Suppressor macrophage (primary cell): ENCODE data around the gene SPP2.

Source experiments
- DNase-seq, 4 experiments: peaks; one replicate each; pipeline ENCODE4 v3.0.0-alpha.2; 2020 to 2022

The SPP2 gene

DNA sequence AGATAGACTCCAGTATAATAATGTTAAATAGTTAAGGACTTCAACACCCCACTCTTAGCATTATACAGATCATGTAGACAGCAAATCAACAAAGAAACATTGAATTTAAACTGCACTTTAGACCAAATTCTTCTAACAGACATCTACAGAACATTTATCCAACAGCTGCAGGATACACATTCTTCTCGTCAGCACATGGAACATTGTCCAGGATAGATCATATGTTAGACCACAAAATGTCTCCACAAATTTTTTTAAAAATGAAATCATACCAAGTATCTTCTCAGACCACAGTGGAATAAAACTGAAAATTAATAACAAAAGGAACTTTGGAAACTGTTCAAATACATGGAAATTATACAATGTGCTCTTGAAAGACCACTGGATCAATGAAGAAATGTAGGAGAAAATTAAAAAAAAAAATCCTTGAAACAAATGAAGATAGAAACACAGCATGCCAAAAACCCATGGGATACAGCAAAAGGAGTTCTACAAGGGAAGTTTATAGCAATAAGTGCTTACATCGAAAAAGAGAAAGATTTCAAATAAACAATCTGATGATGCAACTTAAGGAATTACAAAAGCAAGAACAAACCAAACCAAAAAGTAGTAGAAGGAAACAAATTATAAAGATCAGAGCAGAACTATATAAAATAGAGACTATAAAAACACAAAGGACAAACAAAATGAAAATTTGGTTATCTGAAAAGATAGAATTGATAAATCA is 12.3 kb upstream of the SPP2 start:
- no peak for DNase-seq

- DNase-seq, result no peak
These were observed 6.3 kb upstream of the SPP2 start for GRCh38 chr2:234044157-234044556.

DNA sequence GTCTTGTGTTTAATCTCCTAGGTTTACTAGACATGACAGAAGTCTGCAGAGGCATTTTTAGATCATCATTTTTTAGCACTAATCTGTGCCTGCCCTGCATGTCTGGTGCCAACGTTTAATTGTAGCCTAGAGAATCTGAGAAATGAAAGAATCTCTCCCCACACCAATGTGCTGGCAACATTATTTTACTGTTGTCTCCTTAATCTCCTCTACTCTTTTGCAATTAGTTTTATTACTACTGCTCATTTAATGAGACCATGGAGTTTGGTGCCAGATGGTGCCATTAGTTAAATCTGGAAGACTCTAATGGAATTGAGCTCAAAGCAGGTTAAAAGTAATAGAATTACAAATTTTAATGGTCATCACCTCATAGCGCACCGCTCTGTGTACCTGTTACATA is 4.0 kb upstream of the SPP2 start:
- no peak for DNase-seq

DNA sequence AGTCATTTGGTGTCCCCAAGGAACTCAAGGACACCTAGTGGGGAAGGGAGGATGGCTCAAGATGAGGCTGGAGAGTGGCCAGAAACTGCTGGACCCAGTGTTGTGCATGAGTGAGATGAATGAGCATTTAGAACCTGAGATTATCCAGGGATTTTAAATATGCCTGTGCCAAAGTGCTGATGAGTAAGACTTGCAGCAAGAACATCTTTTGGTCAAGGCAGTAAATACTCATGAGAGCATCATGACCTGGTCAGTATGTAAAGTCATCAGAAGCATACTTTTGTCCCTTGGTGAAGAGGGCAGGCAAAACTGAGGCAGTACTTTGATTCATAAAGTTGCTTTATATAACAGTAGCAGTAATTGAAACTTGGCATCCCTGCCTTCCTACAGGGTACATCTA is 3.1 kb upstream of the SPP2 start:
- DNase-seq, result no peak

GRCh38 chr2:234048049-234048448 is 2.5 kb upstream of the SPP2 start:
- DNase-seq, result no peak

GRCh38 chr2:234051374-234052070 is 1.0 kb downstream of the SPP2 start:
- no peak for DNase-seq

DNA sequence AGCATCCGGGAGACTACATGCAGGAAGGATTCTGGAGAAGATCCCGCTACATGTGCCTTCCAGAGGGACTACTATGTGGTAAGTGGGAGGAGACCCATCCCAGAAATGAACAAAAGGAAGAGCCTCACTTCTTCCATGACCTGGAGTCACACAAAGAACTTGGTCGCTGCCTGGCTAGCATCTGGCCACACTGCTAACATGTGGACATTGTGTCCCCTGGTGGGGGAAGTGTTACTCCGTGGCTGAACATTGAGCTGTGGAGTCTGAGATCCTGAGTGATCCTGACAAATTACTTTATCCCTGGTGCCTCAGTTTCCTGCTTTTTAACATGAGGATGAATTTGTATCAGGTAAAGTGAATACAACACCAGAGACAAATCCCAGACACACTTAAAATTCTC is 8.4 kb downstream of the SPP2 start:
- DNase-seq, result no peak

DNA sequence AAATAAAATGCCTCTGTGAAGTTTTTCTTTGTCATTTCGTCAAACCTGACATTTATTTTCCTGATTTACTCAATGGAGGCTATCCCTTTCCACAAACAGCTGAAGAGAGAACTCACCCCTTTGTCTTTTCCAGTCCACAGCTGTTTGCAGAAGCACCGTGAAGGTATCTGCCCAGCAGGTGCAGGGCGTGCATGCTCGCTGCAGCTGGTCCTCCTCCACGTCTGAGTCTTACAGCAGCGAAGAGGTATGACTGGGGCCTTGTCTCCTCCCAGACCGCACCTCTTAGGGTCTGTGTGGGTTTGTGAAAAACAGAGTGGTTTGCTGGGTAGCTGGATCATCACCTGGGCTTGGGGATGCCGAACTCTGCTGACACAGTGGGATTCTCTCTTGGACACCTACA is 9.7 kb downstream of the SPP2 start:
- no peak for DNase-seq

DNA sequence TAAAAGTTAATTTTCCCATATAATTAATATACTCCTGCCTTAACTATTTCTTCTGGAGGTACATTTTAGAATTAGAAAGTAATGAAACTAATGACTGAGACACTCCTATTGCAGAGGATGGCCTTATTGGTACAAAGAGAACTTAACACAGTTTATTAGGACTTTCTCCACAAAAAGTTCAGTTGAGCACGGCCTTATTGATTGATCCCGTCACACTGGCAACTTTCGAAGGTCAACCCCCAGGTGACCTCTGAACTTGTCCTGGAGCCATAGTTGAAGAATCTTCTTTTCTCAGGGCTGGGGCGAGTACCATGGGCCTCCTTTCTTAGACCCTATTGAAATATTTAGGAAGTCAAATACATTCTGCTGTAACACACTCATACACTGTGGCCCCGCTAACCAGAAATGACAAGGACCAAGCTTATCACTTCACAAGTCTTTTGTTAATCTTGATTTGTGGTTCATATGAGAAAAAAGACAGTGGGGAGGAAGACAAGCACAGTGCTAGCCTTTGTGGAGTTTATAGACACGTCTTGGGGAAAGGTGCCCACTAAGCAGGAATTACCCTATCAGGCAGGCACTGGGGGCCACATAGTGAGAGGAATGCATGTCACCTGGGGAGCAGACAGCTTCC is 11.2 kb downstream of the SPP2 start:
- no peak for DNase-seq

- DNase-seq, result no peak
These were observed 16.1 kb downstream of the SPP2 start for GRCh38 chr2:234066587-234066986.

DNA sequence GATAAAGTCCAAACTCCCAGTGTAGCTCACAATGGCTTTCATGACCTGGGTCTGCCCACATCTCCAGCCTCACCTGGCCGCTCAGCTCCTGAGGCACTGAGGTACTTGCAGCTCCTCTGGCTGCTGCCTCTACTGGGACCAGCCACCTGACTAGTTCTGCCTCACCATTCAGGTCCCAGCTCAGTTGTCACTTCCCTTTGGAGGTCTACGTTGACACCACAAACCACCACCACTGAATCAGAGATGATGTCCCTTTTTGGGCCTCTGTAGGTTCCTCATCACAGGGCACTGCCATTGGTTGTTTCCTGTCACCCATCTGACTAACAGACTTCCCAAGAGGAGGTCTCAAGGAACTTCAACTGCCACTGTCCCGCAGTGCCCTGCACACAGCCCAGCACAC is 21.2 kb downstream of the SPP2 start:
- peak in 3 of 4 experiments; percentile 11 to 30 (median 15) for DNase-seq

- no peak for DNase-seq
These were observed 22.0 kb downstream of the SPP2 start for GRCh38 chr2:234072454-234072853.

DNA sequence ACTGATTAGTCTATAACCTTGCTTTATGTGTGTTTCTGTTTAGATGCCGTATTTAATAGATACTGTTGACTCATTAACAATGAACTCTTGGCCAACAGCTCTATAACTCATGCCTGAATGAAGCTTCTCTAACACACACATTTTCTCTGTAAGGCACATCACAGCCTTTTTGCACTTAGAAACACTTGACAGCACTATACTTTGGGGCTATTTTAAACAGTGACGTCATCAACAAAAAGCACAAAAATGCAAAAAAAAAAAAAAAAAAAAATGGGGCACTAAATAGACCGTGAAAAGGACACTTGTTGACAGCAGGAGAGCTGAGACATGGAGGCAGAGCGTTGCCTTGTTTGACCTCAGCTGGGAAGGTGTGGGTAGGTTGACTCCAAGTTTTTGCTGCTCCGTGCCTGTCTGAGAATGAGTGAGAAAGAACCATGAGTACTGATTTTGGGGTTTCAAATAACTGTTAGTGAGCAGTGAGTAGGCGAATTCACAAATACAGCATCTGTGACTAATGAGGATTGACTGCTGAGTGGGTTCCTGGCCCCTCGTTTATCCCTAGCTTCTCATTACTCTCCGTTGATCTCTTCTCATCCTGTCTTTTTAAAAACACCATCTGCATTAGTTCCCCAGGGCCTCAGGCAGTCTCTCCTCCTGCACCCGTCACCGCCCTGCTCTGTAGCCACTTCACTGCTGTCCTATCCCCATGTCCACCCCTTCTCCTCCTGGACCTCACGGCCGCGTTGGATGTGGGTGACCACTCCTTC is 24.4 kb downstream of the SPP2 start:
- DNase-seq, result no peak

GRCh38 chr2:234075518-234075915 is 25.0 kb downstream of the SPP2 start:
- DNase-seq, result no peak

DNA sequence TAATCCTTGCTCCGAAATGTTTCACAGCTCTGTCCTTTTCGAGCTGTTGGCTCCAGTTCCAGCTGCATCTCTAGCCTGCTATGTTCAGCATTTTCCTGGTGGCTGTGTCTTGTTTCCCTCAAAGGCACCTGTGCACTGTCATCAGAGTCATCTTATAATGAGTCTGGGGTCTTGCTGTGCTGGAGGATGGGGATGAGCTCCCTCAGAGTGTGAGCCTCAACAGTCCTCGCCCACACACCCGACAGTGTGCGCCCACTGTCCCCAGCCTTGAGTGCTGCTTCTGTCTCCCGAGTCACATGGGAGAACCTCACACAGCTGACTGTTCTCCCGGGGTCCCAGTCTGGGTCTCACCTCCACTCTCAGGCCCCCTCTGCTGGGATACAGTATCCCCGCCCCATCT is 25.4 kb downstream of the SPP2 start:
- no peak for DNase-seq

GRCh38 chr2:234076451-234076850 is 25.9 kb downstream of the SPP2 start:
- DNase-seq, result no peak

DNA sequence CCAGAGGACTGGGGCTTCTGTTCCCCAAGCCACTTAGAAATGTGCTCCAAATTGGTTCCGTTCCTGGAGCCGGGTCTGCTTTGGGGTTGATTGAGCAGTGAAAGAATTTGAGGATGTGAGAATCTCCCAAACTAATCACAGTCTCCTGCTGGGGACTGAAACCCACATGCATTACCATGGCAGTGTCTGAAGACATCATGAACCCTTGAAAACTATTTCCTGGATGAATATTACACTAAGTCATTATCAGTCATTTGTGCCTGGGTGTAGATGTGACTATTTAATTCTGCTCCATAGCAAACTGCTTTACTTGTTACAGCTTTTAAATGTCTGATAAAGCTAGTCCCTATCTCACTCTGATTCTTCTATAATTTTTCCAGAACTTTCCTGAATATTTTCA is 27.6 kb downstream of the SPP2 start:
- no peak for DNase-seq

GRCh38 chr2:234081970-234082822 is 31.7 kb downstream of the SPP2 start:
- DNase-seq, result no peak

GRCh38 chr2:234083572-234084348 is 33.3 kb downstream of the SPP2 start:
- no peak for DNase-seq

GRCh38 chr2:234091432-234091879 is 41.0 kb downstream of the SPP2 start:
- DNase-seq, result no peak

- DNase-seq, result no peak
These were observed 41.4 kb downstream of the SPP2 start for GRCh38 chr2:234091883-234092282.
